Left renal pelvis (tissue), 4 donors: ENCODE measurements around the gene STMND1. TPM values are rescaled to one million over a fixed set of nuclear protein-coding genes. Genes with fewer than 3 reads are reported as not detected.

Source experiments
- DNase-seq, 4 donors: peaks; one replicate each; pipeline ENCODE4 v3.0.0-alpha.2; 2013; ENCODE audit warnings: low read depth in 4 of 4, low spot score in 3 of 4
- polyA plus RNA-seq, 4 donors: library from polyadenylated mRNA; unstranded; fragments of 120-200 nt; gene quantifications; one replicate each; pipeline ENCODE4 v1.2.1, GENCODE V29; 2013; ENCODE audit not compliant: insufficient read length in 4 of 4

Gene STMND1
- polyA plus RNA-seq, 4 donors, result 0.14 to 0.57 (median 0.28) TPM

DNA sequence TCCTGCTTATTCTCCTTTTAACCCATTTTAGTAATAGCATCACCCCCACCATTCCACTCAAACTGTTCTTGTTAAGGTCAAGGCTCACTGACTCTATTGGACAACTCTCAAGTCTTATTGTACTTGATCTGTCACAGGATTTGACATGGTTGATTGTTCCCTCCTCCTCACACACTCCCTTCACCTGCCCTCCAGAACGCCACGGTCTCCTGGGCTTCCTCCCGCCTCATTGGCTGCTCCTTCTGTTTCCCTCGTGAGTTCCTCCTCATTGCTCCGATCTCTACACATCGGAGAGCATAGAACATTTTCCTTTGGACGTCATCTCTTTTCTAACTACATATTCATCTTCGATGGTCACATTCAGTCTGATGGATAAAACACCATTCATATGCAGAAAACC is 55.1 kb downstream of the STMND1 start:
- peak in 1 of 4 donors; percentile 14 for DNase-seq

DNA sequence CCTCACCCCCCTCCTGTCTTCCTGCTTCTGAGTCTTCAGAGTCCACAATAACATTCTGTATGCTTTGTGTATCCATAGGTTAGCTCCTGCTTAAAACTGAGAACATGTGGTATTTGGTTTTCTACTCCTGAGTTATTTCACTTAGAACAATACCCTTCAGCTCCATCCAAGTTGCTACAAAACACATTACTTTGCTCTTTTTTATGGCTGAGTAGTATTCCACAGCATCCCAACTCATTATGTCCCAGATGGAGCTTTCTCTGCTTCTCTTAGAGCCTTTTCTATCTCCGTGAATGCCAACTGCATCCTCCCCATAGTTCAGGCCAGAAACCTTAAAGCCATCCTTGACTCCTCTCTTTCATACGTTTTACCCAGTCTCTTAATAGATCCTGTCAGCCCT is 55.8 kb downstream of the STMND1 start:
- DNase-seq, result no peak

- no peak for DNase-seq
Observed at GRCh38 chr6:17159240-17159639, 57.4 kb downstream of the STMND1 start.

DNA sequence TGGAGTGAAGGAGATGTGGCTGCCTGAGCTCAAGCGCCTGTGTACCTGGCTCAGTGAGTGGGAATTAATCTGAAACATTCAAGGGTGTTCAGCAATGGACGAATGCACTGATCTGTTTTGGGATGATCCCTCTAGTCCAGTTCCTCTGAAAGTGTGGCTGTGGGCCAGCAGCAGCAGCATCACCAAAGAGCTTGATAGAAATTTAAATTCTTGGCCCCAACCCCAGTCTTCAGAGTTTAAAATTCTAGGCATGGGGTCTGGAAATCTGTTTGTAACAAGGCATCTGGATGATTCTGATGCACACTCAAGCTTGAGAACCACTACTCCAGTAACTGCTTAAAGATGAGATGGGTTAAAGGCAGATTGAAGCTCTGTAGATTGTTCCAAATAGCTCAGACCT is 59.2 kb downstream of the STMND1 start:
- DNase-seq, result no peak

- DNase-seq, result no peak
Observed at GRCh38 chr6:17165383-17165782, 63.5 kb downstream of the STMND1 start.

GRCh38 chr6:17167327-17167979 is 65.6 kb downstream of the STMND1 start:
- DNase-seq, result peak in 1 of 4 donors; percentile 9

GRCh38 chr6:17169291-17169690 is 67.4 kb downstream of the STMND1 start:
- DNase-seq, result no peak

GRCh38 chr6:17169711-17170110 is 67.9 kb downstream of the STMND1 start:
- no peak for DNase-seq

- DNase-seq, result no peak
Observed at GRCh38 chr6:17172836-17173470, 71.1 kb downstream of the STMND1 start.

GRCh38 chr6:17178326-17178725 is 76.5 kb downstream of the STMND1 start:
- DNase-seq, result no peak

- DNase-seq, result no peak
Observed at GRCh38 chr6:17178754-17179529, 77.1 kb downstream of the STMND1 start.

DNA sequence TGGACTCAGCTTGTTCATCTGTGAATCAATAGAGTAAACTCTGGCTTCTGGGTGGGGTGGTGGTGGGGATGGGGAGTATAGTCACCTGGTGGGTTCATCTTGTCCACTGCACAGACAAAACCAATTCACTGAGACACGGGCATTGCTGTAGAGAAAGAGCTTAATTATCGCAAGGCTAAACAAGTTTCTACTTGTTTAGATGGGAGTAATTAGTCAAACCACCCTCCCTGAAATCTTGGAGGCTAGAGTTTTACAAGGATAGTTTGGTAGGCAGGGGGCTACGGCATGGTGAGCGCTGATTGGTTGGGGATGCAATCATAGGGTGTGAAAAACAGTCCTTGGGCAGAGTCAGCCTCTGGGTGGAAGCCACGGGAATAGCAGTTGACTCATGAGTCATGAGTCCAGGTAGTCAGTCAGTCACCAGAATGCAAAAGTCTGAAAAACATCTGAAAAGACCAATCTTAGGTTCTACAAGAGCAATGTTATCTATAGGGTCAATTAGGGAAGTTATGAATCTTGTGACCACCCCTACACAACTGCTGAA is 77.8 kb downstream of the STMND1 start:
- DNase-seq, result no peak

Other genes with a start within 250 kb of the STMND1 start
- 1 to 10 TPM in 3 of 4 donors, under 1 TPM in 1; 0.78 to 1.5 (median 1.3) TPM for gene RBM24, start 179.3 kb downstream of the STMND1 start, polyA plus RNA-seq